K562 (cell line): ENCODE results near the gene ZFAND2A. TPM values are rescaled to one million over a fixed set of nuclear protein-coding genes. Genes with fewer than 3 reads are reported as not detected.

Experiments used
- CBFB ChIP-seq: sonication (generic); formaldehyde crosslinking; IDR thresholded peaks from 2 replicates; pipeline ENCODE4 v1.4.0; 2020; ENCODE audit warnings: mild to moderate bottlenecking, missing genetic modification reagents
- CREB1 ChIP-seq, 2 experiments: sonication (generic) in 1 of 2; formaldehyde crosslinking in 1 of 2; IDR thresholded peaks; 2 replicates each; pipeline versions ENCODE4 v1.6.1 to v1.8.0; 2012 to 2022; ENCODE audit warnings: inconsistent platforms in 1 of 2, mild to moderate bottlenecking in 1 of 2, missing genetic modification reagents in 1 of 2, moderate library complexity in 1 of 2
- DPF2 ChIP-seq: fragments of 450-650 bp; IDR thresholded peaks from 2 replicates; pipeline ENCODE4 v1.6.1; 2016
- GABPA ChIP-seq: fragments of 200-800 bp; sonication (Bioruptor generic); conservative IDR thresholded peaks from 2 replicates; pipeline ENCODE4 v1.6.1; 2016; ENCODE audit warnings: low read depth, missing genetic modification characterization, missing compliant biosample characterization
- HNRNPLL ChIP-seq: fragments of 200-400 bp; formaldehyde crosslinking; IDR thresholded peaks from 2 replicates; pipeline ENCODE4 v1.6.1; 2017; ENCODE audit warnings: low read length, low read depth, mild to moderate bottlenecking; ENCODE audit not compliant: poor library complexity, severe bottlenecking
- JUN ChIP-seq, 2 experiments: sonication (generic) in 1 of 2; formaldehyde crosslinking in 1 of 2; IDR thresholded peaks; 2 replicates each; pipeline versions ENCODE4 v1.6.1 to v1.8.0; 2012 to 2022; ENCODE audit warnings: borderline replicate concordance in 2 of 2, mild to moderate bottlenecking in 2 of 2, improper control_type of control experiment in 1 of 2, low read depth in 1 of 2, low read length in 1 of 2, missing genetic modification reagents in 1 of 2
- KDM2B ChIP-seq: fragments of 250-450 bp; sonication (Bioruptor Pico); IDR thresholded peaks from 2 replicates; pipeline ENCODE4 v1.8.0; 2021; ENCODE audit warnings: mild to moderate bottlenecking, moderate library complexity
- MAFG ChIP-seq: fragments of 450-650 bp; conservative IDR thresholded peaks from 2 replicates; pipeline ENCODE4 v1.6.1; 2016; ENCODE audit warnings: missing genetic modification characterization, missing compliant biosample characterization
- MAFK ChIP-seq: IDR thresholded peaks from 2 replicates; pipeline ENCODE4 v1.6.1; 2011; ENCODE audit warnings: low read length, improper control_type of control experiment
- MYC ChIP-seq, 2 experiments: fragments of 250-450 bp in 1 of 2; sonication (Bioruptor Pico) in 1 of 2; IDR thresholded peaks; 2 replicates each; pipeline versions ENCODE4 v1.5.1 to v1.6.1; 2012 to 2021; ENCODE audit warnings: low read depth in 2 of 2, borderline replicate concordance in 1 of 2, improper control_type of control experiment in 1 of 2, low read length in 1 of 2, mild to moderate bottlenecking in 1 of 2, moderate library complexity in 1 of 2
- NONO ChIP-seq, 2 experiments: fragments of 200-400 bp in 1 of 2; fragments of 450-650 bp in 1 of 2; formaldehyde crosslinking in 1 of 2; IDR thresholded peaks; 2 replicates each; pipeline ENCODE4 v1.6.1; 2017; ENCODE audit warnings: low read depth in 2 of 2, mild to moderate bottlenecking in 2 of 2, moderate library complexity in 2 of 2, low read length in 1 of 2
- RAD21 ChIP-seq, 2 experiments: fragments of 250-450 bp in 1 of 2; fragments of 450-650 bp in 1 of 2; sonication (Bioruptor Pico) in 1 of 2; formaldehyde crosslinking in 1 of 2; IDR thresholded peaks in 1 of 2; conservative IDR thresholded peaks in 1 of 2; 2 replicates each; pipeline versions ENCODE4 v1.4.0 to v1.8.0; 2020 to 2022; ENCODE audit warnings: mild to moderate bottlenecking in 2 of 2, moderate library complexity in 1 of 2
- SMARCE1 ChIP-seq: fragments of 450-650 bp; IDR thresholded peaks from 2 replicates; pipeline ENCODE4 v1.7.1; 2016; ENCODE audit warnings: mild to moderate bottlenecking
- SMC3 ChIP-seq: conservative IDR thresholded peaks from 2 replicates; pipeline ENCODE4 v1.6.1; 2011; ENCODE audit warnings: low read depth, low read length, improper control_type of control experiment; ENCODE audit not compliant: insufficient read depth
- ZBTB17 ChIP-seq: fragments of 450-650 bp; formaldehyde crosslinking; IDR thresholded peaks from 2 replicates; pipeline ENCODE4 v1.4.0; 2020; ENCODE audit warnings: mild to moderate bottlenecking
- ZNF12 ChIP-seq: sonication (generic); formaldehyde crosslinking; IDR thresholded peaks from 2 replicates; pipeline ENCODE4 v1.4.0; 2020; ENCODE audit warnings: mild to moderate bottlenecking, missing genetic modification reagents
- ZNF174 ChIP-seq: fragments of 250-450 bp; sonication (Bioruptor Pico); IDR thresholded peaks from 2 replicates; pipeline ENCODE4 v1.4.0; 2020; ENCODE audit warnings: mild to moderate bottlenecking
- polyA plus RNA-seq, 8 experiments: library from polyadenylated mRNA; depleted of rRNA in 4 of 8; stranded (reverse) in 5 of 8; unstranded in 3 of 8; fragments of >200 nt; fragmentation: Nextera tagmentation in 2 of 8; fragmentation: Illumina TruSeq in 1 of 8; extraction: Ambion mirVana in 2 of 8; extraction: Trizol in 1 of 8; gene quantifications; 2 replicates each; pipeline versions ENCODE4 v1.2.1 to v1.2.3, GENCODE V29; 2011 to 2014; ENCODE audit warnings: inconsistent platforms in 1 of 8, missing spikeins in 1 of 8
- total RNA-seq, 7 experiments: library from RNA; depleted of rRNA in 6 of 7; stranded (reverse); fragments of >200 nt in 6 of 7; fragmentation: Illumina TruSeq in 2 of 7; extraction: Trizol in 2 of 7; gene quantifications; 2 replicates each; pipeline versions ENCODE4 v1.2.1 to v1.2.3, GENCODE V29; 2011 to 2021; ENCODE audit warnings: low replicate concordance in 1 of 7
- TF ChIP-seq, protein P1 (sequence below): sonication (generic); formaldehyde crosslinking; IDR thresholded peaks from 2 replicates; pipeline ENCODE4 v1.8.1; 2023; ENCODE audit warnings: mild to moderate bottlenecking, missing genetic modification reagents
- TF ChIP-seq, protein P2 (sequence below): sonication (generic); formaldehyde crosslinking; IDR thresholded peaks from 2 replicates; pipeline ENCODE4 v1.8.0; 2022; ENCODE audit warnings: missing genetic modification reagents, mild to moderate bottlenecking, moderate library complexity, borderline replicate concordance
- TF ChIP-seq, protein P3 (sequence below): IDR thresholded peaks from 2 replicates; pipeline ENCODE4 v1.6.1; 2011; ENCODE audit warnings: borderline replicate concordance, low read depth, mild to moderate bottlenecking, moderate library complexity, low read length; ENCODE audit not compliant: insufficient read depth, poor library complexity, severe bottlenecking

The ZFAND2A gene
- total and polyA plus RNA-seq, 9 of the 15 experiments (the other 6 are each of a cell fraction or from before 2014, with no cell fraction given): 16.8 to 56.8 (median 26.1) TPM

DNA sequence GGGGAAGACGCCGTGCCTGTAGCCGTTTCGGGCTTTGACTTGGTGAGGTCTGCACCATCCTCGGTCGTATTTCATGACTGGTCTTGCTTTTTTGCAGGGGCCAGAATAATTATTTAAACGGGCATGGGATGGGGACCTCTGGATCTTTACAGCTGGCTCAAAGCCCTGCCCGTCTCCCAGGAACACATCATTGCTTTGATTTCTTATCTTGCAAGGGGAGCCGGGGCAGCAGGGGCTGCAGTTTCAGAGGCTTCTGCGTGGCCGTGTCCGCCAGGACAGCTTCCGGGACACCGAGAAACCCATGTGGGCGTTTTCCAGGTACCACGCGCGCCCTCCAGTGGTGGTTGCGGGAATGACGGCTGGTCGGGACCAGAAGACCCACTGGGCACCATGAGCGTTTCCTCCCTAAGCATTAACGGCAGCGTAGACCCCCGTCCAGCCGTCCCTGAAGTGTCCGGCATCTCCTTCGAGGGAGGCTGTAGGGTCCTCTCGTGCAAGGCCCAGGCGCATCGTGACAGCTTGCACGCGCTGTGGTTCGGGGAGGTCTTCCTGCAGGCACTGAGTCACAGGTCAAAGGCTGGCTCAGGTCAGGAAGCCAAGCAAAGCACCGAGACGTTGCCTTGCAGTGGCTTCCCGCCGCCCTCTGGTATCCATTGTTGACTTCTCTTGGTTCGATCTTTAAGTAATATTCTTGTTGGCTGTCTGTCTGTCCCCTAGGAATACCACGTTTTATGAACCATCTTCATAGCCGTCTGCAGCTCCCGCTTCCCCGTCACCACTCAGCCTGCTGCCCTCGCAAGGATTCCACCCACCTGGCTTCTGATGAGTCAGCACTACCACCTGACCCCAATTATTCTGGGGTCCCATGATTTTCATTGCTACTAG is 16.2 kb upstream of the ZFAND2A start (continued):
- TF ChIP-seq JUN (IDR thresholded peaks at IDR 0.05; ENCODE audit: borderline replicate concordance, low read depth, low read length): peak; percentile 4; the same call in 1 of the 2 replicates
- 0 out of 2 replicates have a peak, but pooled peaks have one; percentile 20 for TF ChIP-seq JUN (CRISPR knock-in tag; IDR thresholded peaks at IDR 0.05; ENCODE audit: borderline replicate concordance)
- peak; percentile 69 for TF ChIP-seq MAFG
- TF ChIP-seq CREB1 (IDR thresholded peaks at IDR 0.05): peak; percentile 28; the same call in 1 of the 2 replicates
- TF ChIP-seq CREB1 (CRISPR knock-in tag; IDR thresholded peaks at IDR 0.05): no peak
- TF ChIP-seq SMC3: peak; percentile 62; the same call in 1 of the 2 replicates
- peak; percentile 2 for TF ChIP-seq HNRNPLL
- peak; percentile 76; the same call in 1 of the 2 replicates for TF ChIP-seq ZNF12
- TF ChIP-seq MYC (IDR thresholded peaks at IDR 0.05; ENCODE audit: low read depth, low read length): peak; percentile 78
- no peak for TF ChIP-seq MYC (CRISPR knock-in tag; IDR thresholded peaks at IDR 0.05; ENCODE audit: borderline replicate concordance, low read depth)
- peak; percentile 67 for TF ChIP-seq GABPA (tag)
- no peak for TF ChIP-seq ZNF174
- peak in 1 of 2 experiments; percentile 10; a peak in 1 of 4 replicates for TF ChIP-seq NONO (IDR thresholded peaks at IDR 0.05; ENCODE audit: low read depth in 2 of 2, low read length in 1 of 2)
- peak; percentile 67; the same call in 1 of the 2 replicates for TF ChIP-seq MAFK
- TF ChIP-seq RAD21 (CRISPR knock-in tag; conservative IDR thresholded peaks at IDR 0.05 in 1 of 2, IDR thresholded peaks at IDR 0.05 in 1 of 2): peak; percentile 57 to 74
- TF ChIP-seq, protein P1, sequence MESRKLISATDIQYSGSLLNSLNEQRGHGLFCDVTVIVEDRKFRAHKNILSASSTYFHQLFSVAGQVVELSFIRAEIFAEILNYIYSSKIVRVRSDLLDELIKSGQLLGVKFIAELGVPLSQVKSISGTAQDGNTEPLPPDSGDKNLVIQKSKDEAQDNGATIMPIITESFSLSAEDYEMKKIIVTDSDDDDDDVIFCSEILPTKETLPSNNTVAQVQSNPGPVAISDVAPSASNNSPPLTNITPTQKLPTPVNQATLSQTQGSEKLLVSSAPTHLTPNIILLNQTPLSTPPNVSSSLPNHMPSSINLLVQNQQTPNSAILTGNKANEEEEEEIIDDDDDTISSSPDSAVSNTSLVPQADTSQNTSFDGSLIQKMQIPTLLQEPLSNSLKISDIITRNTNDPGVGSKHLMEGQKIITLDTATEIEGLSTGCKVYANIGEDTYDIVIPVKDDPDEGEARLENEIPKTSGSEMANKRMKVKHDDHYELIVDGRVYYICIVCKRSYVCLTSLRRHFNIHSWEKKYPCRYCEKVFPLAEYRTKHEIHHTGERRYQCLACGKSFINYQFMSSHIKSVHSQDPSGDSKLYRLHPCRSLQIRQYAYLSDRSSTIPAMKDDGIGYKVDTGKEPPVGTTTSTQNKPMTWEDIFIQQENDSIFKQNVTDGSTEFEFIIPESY (CRISPR knock-in tag): 0 out of 2 replicates have a peak, but pooled peaks have one; percentile 74
- TF ChIP-seq DPF2: peak; percentile 57; the same call in 1 of the 2 replicates
- TF ChIP-seq, protein P2, sequence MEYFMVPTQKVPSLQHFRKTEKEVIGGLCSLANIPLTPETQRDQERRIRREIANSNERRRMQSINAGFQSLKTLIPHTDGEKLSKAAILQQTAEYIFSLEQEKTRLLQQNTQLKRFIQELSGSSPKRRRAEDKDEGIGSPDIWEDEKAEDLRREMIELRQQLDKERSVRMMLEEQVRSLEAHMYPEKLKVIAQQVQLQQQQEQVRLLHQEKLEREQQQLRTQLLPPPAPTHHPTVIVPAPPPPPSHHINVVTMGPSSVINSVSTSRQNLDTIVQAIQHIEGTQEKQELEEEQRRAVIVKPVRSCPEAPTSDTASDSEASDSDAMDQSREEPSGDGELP (CRISPR knock-in tag): peak; percentile 81
- no peak for TF ChIP-seq KDM2B (CRISPR knock-in tag)
- TF ChIP-seq CBFB: peak; percentile 74; the same call in 1 of the 2 replicates
- TF ChIP-seq ZBTB17 (CRISPR knock-in tag): no peak
- TF ChIP-seq, protein P3, sequence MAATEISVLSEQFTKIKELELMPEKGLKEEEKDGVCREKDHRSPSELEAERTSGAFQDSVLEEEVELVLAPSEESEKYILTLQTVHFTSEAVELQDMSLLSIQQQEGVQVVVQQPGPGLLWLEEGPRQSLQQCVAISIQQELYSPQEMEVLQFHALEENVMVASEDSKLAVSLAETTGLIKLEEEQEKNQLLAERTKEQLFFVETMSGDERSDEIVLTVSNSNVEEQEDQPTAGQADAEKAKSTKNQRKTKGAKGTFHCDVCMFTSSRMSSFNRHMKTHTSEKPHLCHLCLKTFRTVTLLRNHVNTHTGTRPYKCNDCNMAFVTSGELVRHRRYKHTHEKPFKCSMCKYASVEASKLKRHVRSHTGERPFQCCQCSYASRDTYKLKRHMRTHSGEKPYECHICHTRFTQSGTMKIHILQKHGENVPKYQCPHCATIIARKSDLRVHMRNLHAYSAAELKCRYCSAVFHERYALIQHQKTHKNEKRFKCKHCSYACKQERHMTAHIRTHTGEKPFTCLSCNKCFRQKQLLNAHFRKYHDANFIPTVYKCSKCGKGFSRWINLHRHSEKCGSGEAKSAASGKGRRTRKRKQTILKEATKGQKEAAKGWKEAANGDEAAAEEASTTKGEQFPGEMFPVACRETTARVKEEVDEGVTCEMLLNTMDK: peak; percentile 33
- TF ChIP-seq SMARCE1: peak; percentile 48; the same call in 1 of the 2 replicates
